Measurements from ENCODE around the gene GADD45G. TPM values are rescaled to one million over a fixed set of nuclear protein-coding genes. Genes with fewer than 3 reads are reported as not detected.
A peak's percentile ranks its signal among the peaks of the same experiment; 100 is the strongest.

The GADD45G gene
- total RNA-seq, 1 donor from 2014 or later = 14.4 TPM

GRCh38 chr9:89647366-89648128 is 42.7 kb downstream of the GADD45G start:
- TF ChIP-seq, protein P1, sequence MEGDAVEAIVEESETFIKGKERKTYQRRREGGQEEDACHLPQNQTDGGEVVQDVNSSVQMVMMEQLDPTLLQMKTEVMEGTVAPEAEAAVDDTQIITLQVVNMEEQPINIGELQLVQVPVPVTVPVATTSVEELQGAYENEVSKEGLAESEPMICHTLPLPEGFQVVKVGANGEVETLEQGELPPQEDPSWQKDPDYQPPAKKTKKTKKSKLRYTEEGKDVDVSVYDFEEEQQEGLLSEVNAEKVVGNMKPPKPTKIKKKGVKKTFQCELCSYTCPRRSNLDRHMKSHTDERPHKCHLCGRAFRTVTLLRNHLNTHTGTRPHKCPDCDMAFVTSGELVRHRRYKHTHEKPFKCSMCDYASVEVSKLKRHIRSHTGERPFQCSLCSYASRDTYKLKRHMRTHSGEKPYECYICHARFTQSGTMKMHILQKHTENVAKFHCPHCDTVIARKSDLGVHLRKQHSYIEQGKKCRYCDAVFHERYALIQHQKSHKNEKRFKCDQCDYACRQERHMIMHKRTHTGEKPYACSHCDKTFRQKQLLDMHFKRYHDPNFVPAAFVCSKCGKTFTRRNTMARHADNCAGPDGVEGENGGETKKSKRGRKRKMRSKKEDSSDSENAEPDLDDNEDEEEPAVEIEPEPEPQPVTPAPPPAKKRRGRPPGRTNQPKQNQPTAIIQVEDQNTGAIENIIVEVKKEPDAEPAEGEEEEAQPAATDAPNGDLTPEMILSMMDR (IDR thresholded peaks at IDR 0.05) = no peak
- Histone ChIP-seq H3K27ac (no peak overlapping the region), H3K36me3 (no peaks in the 10 kb centered on the region), H3K27me3 (ENCODE audit: low read depth) (no peaks in the 10 kb centered on the region), H3K4me1 (no peaks in the 10 kb centered on the region), H3K9me3 (no peaks in the 10 kb centered on the region), H3K4me3 (no peak overlapping the region)
- DNase-seq = no peak
- ATAC-seq = no peak
- intact Hi-C loops (cut with DNase I) = no loop called here

DNA sequence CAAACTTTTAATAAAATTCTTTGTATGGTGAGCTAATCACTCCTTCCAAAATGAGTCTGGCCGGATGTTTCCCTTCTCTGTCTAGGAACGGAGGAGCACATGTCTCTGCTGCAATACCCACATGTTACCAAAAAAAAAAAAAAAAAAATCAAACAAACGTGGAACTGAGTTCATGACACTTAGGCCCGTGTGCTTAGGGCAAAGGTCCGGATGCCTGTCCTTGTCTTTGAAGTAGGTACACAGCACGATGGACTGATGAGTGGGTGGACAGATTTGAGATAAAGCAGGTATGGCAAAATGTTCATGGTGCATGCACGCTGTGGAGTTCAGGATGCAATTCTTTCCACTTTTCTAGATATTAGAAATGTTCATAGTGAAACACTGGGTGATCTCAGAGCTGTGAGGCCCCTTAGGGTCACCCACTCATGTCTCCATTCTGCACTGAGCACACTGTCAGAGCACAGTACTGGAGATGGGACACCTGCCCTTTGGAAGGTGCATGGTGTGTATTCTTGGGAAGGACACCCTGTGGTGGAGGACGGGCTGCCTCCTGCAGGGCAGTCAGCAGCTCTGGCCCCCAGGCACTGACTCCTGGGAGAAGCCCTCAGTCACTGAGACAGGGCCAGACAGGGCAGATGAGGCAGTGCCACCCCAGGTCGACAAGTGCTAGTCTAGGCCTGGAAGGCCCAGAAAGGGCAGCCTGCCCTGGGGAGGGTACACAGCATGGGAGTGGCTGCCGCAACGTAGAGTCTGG is 43.6 kb downstream of the GADD45G start:
- TF ChIP-seq, protein P1 (IDR thresholded peaks at IDR 0.05) = no peak
- H3K27ac ChIP-seq = no peak overlapping the region
- intact Hi-C loops (cut with DNase I) = no loop called here
- DNase-seq (no peak), ATAC-seq (peak in 1 of 2 donors; percentile 21)
- H3K9me3 ChIP-seq = no peaks in the 10 kb centered on the region
- no peaks in the 10 kb centered on the region for H3K27me3 ChIP-seq (ENCODE audit: low read depth)
- no peaks in the 10 kb centered on the region for H3K36me3 ChIP-seq
- H3K4me1 ChIP-seq = no peaks in the 10 kb centered on the region
- no peak overlapping the region for H3K4me3 ChIP-seq

DNA sequence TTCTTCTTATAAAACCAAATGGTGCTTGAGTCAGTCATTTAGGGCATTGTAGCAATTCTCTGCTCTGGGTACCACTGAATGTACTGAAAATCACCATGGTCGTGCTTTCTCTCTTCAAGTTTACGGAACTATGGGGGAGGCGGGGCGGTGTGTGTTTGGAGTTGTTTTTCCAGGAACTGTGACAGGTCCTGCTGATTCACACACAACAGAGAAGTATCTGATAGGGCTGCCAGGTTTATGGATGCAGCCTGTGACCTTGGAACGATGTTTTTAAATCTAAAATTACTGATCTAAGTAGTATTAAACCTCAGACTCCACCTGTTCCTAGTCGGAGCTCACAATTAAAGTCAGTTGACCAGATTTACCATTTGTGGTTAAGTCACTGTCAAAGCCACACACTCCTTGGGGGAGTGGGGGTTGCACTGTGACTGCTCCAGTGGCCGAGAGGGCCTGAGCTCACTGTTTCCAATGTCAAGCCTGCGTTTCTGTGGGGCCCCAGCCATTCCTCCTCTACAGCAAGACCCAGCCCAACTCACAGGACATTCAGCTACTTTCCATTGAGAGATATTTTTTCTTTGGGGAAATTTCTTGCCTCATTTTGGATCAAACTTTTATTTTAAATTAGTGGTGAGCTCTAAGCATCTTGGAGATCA is 44.4 kb downstream of the GADD45G start:
- Histone ChIP-seq H3K4me3 (no peak overlapping the region), H3K36me3 (no peaks in the 10 kb centered on the region), H3K9me3 (no peaks in the 10 kb centered on the region), H3K27me3 (ENCODE audit: low read depth) (no peaks in the 10 kb centered on the region), H3K4me1 (no peaks in the 10 kb centered on the region), H3K27ac (no peak overlapping the region)
- TF ChIP-seq, protein P1 (IDR thresholded peaks at IDR 0.05) = no peak
- ATAC-seq (no peak), DNase-seq (no peak)
- intact Hi-C loops (cut with DNase I) = no loop called here

DNA sequence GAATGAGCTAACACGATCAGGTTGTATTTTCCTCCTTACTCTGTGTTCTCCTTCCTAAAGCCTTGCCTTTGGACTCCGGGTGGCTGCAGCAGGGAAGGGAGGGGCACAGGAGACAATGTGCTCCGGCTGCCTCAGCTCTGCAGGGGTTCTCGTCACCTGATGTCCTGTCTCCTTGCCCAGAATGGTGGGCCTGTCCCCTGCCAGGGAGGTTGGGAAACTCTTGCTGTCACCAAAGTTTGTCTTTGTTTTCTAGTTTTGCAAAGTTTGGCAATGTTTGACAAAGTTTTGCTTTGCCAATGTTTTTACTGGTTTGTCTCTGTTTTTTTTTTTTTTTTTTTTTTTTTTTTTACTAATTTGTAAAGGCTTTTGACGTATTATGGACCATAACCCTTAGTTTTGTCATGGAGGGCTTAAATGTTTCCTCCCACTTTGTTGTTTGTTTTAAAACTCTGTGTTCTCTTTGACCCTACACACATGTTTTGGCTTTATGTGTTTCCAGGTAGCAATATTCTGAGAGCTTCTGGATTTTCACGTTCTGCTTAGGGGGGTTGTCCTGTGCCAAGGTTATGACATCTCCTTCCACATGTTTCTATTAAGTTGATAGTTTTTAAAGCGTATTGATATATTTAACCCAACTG is 49.3 kb downstream of the GADD45G start:
- intact Hi-C loops (cut with DNase I) = no loop called here
- no peaks in the 10 kb centered on the region for H3K9me3 ChIP-seq
- ATAC-seq = no peak
- H3K27ac ChIP-seq = no peak overlapping the region
- TF ChIP-seq, protein P1 (IDR thresholded peaks at IDR 0.05) = no peak
- H3K4me3 ChIP-seq = no peak overlapping the region
- no peak for DNase-seq
- H3K36me3 ChIP-seq = no peaks in the 10 kb centered on the region
- peaks cover 10% of the 10 kb centered on the region for H3K4me1 ChIP-seq
- H3K27me3 ChIP-seq (ENCODE audit: low read depth) = no peaks in the 10 kb centered on the region

Data from lower lobe of right lung (tissue), 2 donors.